Activated naive CD8-positive, alpha-beta T cell treated with anti-CD3 and anti-CD28 coated beads for 36 hours (primary cell): Measurements from ENCODE around the gene PLA2G15. TPM values are rescaled to one million over a fixed set of nuclear protein-coding genes. Genes with fewer than 3 reads are reported as not detected.
A peak's percentile ranks its signal among the peaks of the same experiment; 100 is the strongest.

Experiments used
- DNase-seq: peaks from one replicate; pipeline ENCODE4 v3.0.0; 2021
- H3K27ac Mint-ChIP-seq: one replicate; pipeline ENCODE4 v1.8.0; 2022; ENCODE audit warnings: mild to moderate bottlenecking, moderate library complexity, mixed read lengths
- H3K27me3 Mint-ChIP-seq: one replicate; pipeline ENCODE4 v1.8.0; 2022; ENCODE audit warnings: mild to moderate bottlenecking, mixed read lengths
- H3K36me3 Mint-ChIP-seq: one replicate; pipeline ENCODE4 v1.8.0; 2021; ENCODE audit warnings: mild to moderate bottlenecking, mixed read lengths
- H3K4me1 Mint-ChIP-seq: one replicate; pipeline ENCODE4 v1.8.0; 2021; ENCODE audit warnings: mixed read lengths
- H3K4me3 Mint-ChIP-seq: one replicate; pipeline ENCODE4 v1.8.0; 2022; ENCODE audit warnings: mild to moderate bottlenecking, moderate library complexity, mixed read lengths
- H3K9me3 Mint-ChIP-seq: one replicate; pipeline ENCODE4 v1.8.0; 2022; ENCODE audit warnings: mixed read lengths
- total RNA-seq, 2 experiments: library from RNA; stranded (reverse); gene quantifications; one replicate each; pipeline ENCODE4 v1.2.3, GENCODE V29; 2021

PLA2G15 gene
- total RNA-seq, 2 experiments from 2014 or later, result 7.9 to 8.0 TPM

DNA sequence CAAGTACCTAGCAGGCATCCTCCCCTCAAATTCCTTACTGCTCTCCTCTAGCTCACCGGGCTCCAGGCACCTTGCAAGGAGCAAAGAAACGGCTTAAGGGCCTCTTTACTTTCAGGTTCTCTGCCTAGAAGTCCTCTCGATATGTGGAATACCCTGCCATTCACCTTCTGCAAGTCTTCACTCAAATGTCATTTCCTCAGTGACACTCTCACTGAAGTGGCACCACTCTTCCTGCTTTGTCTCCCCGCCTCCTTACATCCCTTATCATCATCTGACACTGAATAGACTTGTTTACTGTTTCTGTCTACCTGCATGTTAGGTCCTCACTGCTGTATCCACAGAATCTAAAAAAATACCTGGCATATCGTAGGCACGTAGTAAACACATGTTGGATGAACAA is 64.6 kb downstream of the PLA2G15 start:
- Mint-ChIP-seq H3K36me3 (peaks cover 14% of the 10 kb centered on the region), H3K27me3 (no peaks in the 10 kb centered on the region), H3K4me3 (peak overlapping the region; percentile 93), H3K9me3 (no peaks in the 10 kb centered on the region), H3K4me1 (peaks cover 41% of the 10 kb centered on the region), H3K27ac (peak overlapping the region; percentile 95)
- no peak for DNase-seq

DNA sequence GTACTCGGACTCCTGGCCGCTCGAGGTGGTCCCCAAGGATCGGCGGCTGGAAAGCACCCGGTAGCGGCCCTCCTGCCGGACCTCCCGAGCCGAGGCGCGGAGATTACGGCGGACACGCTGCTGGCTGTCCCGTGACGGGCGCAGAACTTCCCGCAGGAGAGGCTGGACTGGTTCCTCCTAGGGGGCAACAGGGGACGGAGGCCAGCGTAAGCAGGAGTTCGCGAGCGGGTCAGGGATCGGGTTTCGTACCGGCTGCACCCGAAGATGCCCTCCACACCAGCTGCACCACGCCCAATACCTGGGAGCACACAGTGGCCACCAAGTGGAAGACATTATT is 65.2 kb downstream of the PLA2G15 start:
- peak overlapping the region; percentile 95 for H3K27ac Mint-ChIP-seq
- peaks cover 41% of the 10 kb centered on the region for H3K4me1 Mint-ChIP-seq
- no peak for DNase-seq
- H3K27me3 Mint-ChIP-seq, result no peaks in the 10 kb centered on the region
- peak overlapping the region; percentile 93 for H3K4me3 Mint-ChIP-seq
- peaks cover 17% of the 10 kb centered on the region for H3K36me3 Mint-ChIP-seq
- no peaks in the 10 kb centered on the region for H3K9me3 Mint-ChIP-seq

Other genes with a start within 250 kb of the PLA2G15 start
- gene DPEP2, start 245.9 kb upstream of the PLA2G15 start, total RNA-seq, result 1 to 10 TPM; 1.8 to 2.7 TPM
- not detected for gene DPEP2NB, start 229.5 kb upstream of the PLA2G15 start, total RNA-seq
- gene DDX28, start 222.1 kb upstream of the PLA2G15 start, total RNA-seq, result 10 to 100 TPM; 32.0 to 32.3 TPM
- gene DUS2, start 222.1 kb upstream of the PLA2G15 start, total RNA-seq, result 10 to 100 TPM; 34.6 to 39.1 TPM
- 10 to 100 TPM; 76.3 to 79.2 TPM for gene NFATC3, start 160.0 kb upstream of the PLA2G15 start, total RNA-seq
- gene ESRP2, start 9.2 kb upstream of the PLA2G15 start, total RNA-seq, result 1 to 10 TPM in 1 of 2 experiments, under 1 TPM in 1; 0.92 to 1.2 TPM
- 10 to 100 TPM; 65.9 to 69.9 TPM for gene SLC7A6, start 19.2 kb downstream of the PLA2G15 start, total RNA-seq
- gene SLC7A6OS, start 65.6 kb downstream of the PLA2G15 start, total RNA-seq, result 10 to 100 TPM; 23.0 to 23.3 TPM
- gene PRMT7, start 65.6 kb downstream of the PLA2G15 start, total RNA-seq, result 10 to 100 TPM; 68.9 to 72.0 TPM
- under 1 TPM; 0.06 to 0.16 TPM for gene SMPD3, start 203.1 kb downstream of the PLA2G15 start, total RNA-seq